Panc1 (cell line): Measurements from ENCODE around the gene OGDH. TPM values are rescaled to one million over a fixed set of nuclear protein-coding genes. Genes with fewer than 3 reads are reported as not detected.

Experiments
- ATAC-seq: fragments of 200-7000 bp; cut with Tn5 transposase; 2 replicates; pipeline ENCODE4 v1.9.1; 2020; ENCODE audit warnings: mild to moderate bottlenecking, moderate library complexity
- BruUV-seq: library from RNA; stranded (reverse); fragments of 400-500 nt; replicated peaks from 2 replicates; lab custom pipeline; 2021; lab: Mats Ljungman, UMichigan
- CTCF ChIA-PET: fragments of 300-600 bp; sonication (Branson Sonifier 250); formaldehyde crosslinking; loops from one replicate; lab custom pipeline; 2022; ENCODE audit warnings: antibody characterized with exemption; lab: Charles Lee
- POLR2A ChIA-PET: fragments of 300-600 bp; sonication (Branson Sonifier 250); formaldehyde crosslinking; loops from one replicate; lab custom pipeline; 2022; ENCODE audit warnings: antibody characterized with exemption; lab: Charles Lee
- DNase-seq: peaks from one replicate; pipeline ENCODE4 v3.0.0-alpha.2; 2010; ENCODE audit warnings: low read depth, low spot score
- H3K27ac ChIP-seq: 2 replicates; pipeline ENCODE4 v1.5.1; 2011; ENCODE audit warnings: mild to moderate bottlenecking, low read length, inconsistent platforms
- H3K27me3 ChIP-seq: fragments of 200-500 bp; sonication (Bioruptor generic); 2 replicates; pipeline ENCODE4 v1.6.0; 2014; ENCODE audit warnings: low read length, inconsistent platforms; ENCODE audit not compliant: control insufficient read depth, insufficient read depth
- H3K36me3 ChIP-seq: fragments of 200-500 bp; sonication (Bioruptor generic); 2 replicates; pipeline ENCODE4 v1.5.1; 2014; ENCODE audit warnings: inconsistent platforms, mild to moderate bottlenecking, low read length, moderate library complexity; ENCODE audit not compliant: control insufficient read depth, insufficient read depth
- H3K4me1 ChIP-seq: 2 replicates; pipeline ENCODE4 v1.5.1; 2011; ENCODE audit warnings: inconsistent platforms, mild to moderate bottlenecking, low read length, moderate library complexity; ENCODE audit not compliant: control insufficient read depth, insufficient read depth
- H3K4me3 ChIP-seq, 2 experiments: 2 replicates each; pipeline ENCODE4 v1.5.1; 2011 to 2012; ENCODE audit warnings: low read depth in 2 of 2, low read length in 2 of 2, mild to moderate bottlenecking in 2 of 2, inconsistent platforms in 1 of 2, moderate library complexity in 1 of 2
- H3K9me3 ChIP-seq: fragments of 200-500 bp; sonication (Bioruptor generic); 2 replicates; pipeline ENCODE4 v1.5.1; 2014; ENCODE audit warnings: low read depth, mild to moderate bottlenecking, inconsistent platforms, low read length, moderate library complexity; ENCODE audit not compliant: control insufficient read depth, insufficient read depth
- CTCF ChIP-seq: fragments of 450-650 bp; IDR thresholded peaks from 2 replicates; pipeline ENCODE4 v1.5.1; 2017; ENCODE audit warnings: mild to moderate bottlenecking
- POLR2AphosphoS5 ChIP-seq: IDR thresholded peaks from 2 replicates; pipeline ENCODE4 v1.6.1; 2012; ENCODE audit warnings: mild to moderate bottlenecking, low read depth, low read length, moderate library complexity
- REST ChIP-seq, 2 experiments: IDR thresholded peaks; 2 replicates each; pipeline ENCODE4 v1.6.1; 2011 to 2012; ENCODE audit warnings: low read depth in 2 of 2, control low read depth in 1 of 2, low read length in 1 of 2, mild to moderate bottlenecking in 1 of 2, moderate library complexity in 1 of 2; ENCODE audit not compliant: insufficient read depth in 1 of 2
- SIN3A ChIP-seq: IDR thresholded peaks from 2 replicates; pipeline ENCODE4 v1.6.1; 2012; ENCODE audit warnings: low read depth, mild to moderate bottlenecking, low read length, moderate library complexity, borderline replicate concordance; ENCODE audit not compliant: insufficient read depth
- TCF7L2 ChIP-seq: IDR thresholded peaks from 2 replicates; pipeline ENCODE4 v1.6.1; 2011; ENCODE audit warnings: mild to moderate bottlenecking, low read depth, low read length, inconsistent platforms
- in situ Hi-C: cut with HindIII; loops from 2 replicates; pipeline ENCODE4 v1.10.0; 2016; ENCODE audit warnings: low sequenced_read_pairs, low pct_unique_long_range_greater_than_20kb
- intact Hi-C: fragments of 100-400 bp; cut with micrococcal nuclease; formaldehyde crosslinking; loops from one replicate; pipeline ENCODE4 v1.10.0; 2022; ENCODE audit not compliant: unreplicated experiment
- total RNA-seq: library from RNA; stranded (reverse); gene quantifications from one replicate; pipeline ENCODE4 v1.2.1, GENCODE V29; 2021; ENCODE audit not compliant: unreplicated experiment

The OGDH gene
- total RNA-seq, 1 experiment from 2014 or later = 166 TPM

GRCh38 chr7:44572771-44573170, 33.7 kb upstream of the OGDH start:
- ChIA-PET POLR2A (interaction anchor here (0.5 to 0.6 kb wide), 3 partner anchors 204 to 427 kb away, joined by 3 to 10 read pairs (median 5); no protein-coding TSS in a partner anchor), CTCF (no interaction called here)
- no TSS peak for BruUV-seq
- Histone ChIP-seq H3K4me3 (peak overlapping the region; percentile 91 to 94), H3K27ac (peak overlapping the region; percentile 96), H3K27me3 (no peaks in the 10 kb centered on the region), H3K9me3 (no peaks in the 10 kb centered on the region), H3K36me3 (peaks cover 33% of the 10 kb centered on the region), H3K4me1 (peaks cover 17% of the 10 kb centered on the region)
- DNase-seq (no peak), ATAC-seq (no peak)
- in situ Hi-C loops = no loop called here
- intact Hi-C loops = no loop called here
- TF ChIP-seq POLR2AphosphoS5 = no peak
- TF ChIP-seq TCF7L2 = no peak
- TF ChIP-seq SIN3A = no peak
- no peak for TF ChIP-seq CTCF
- TF ChIP-seq REST (IDR thresholded peaks at IDR 0.05; ENCODE audit: insufficient read depth in 1 of 2, low read depth in 2 of 2, low read length in 1 of 2) = no peak

- no TSS peak for BruUV-seq
- CTCF ChIA-PET = no interaction called here
- Histone ChIP-seq H3K4me3 (peak within 1 kb of the TSS; percentile 91 to 94), H3K27ac (peak within 1 kb of the TSS; percentile 96), H3K27me3 (no peaks in the 10 kb centered on the region), H3K9me3 (no peaks in the 10 kb centered on the region), H3K4me1 (peaks cover 17% of the 10 kb centered on the region), H3K36me3 (peaks cover 34% of the 10 kb centered on the region)
- in situ Hi-C loops (no loop called here), intact Hi-C loops (no loop called here)
- peak; percentile 83 for DNase-seq
- peak; percentile 98 for ATAC-seq
- peak; percentile 99 for TF ChIP-seq POLR2AphosphoS5
- no peak for TF ChIP-seq SIN3A
- POLR2A ChIA-PET = interaction anchor here (0.6 to 1.0 kb wide), 7 partner anchors 9 to 1686 kb away, joined by 3 to 7 read pairs (median 3); partner anchors contain the start of gene TMED4
Observed at GRCh38 chr7:44573464-44574286, 32.8 kb upstream of the OGDH start, which contains the start of gene DDX56. TSS of gene DDX56 (minus strand) at chr7:44573908. CDS start at chr7:44573895, 13 bp downstream.
